Astrocyte (in vitro differentiated cells and primary cell): ENCODE data around the gene HBG2. TPM values are rescaled to one million over a fixed set of nuclear protein-coding genes. Genes with fewer than 3 reads are reported as not detected.

ENCODE experiments used
- DNase-seq: peaks from one replicate; pipeline ENCODE4 v3.0.0-alpha.2; 2010; ENCODE audit warnings: low read depth
- FAIRE-seq: peaks from 2 replicates; lab custom pipeline; 2011; peaks lifted over from hg19 to GRCh38; lab: Jason Lieb, UNC
- H2AFZ ChIP-seq: 2 replicates; pipeline ENCODE4 v1.6.0; 2012; ENCODE audit warnings: low read depth, low read length, inconsistent platforms
- H3K27ac ChIP-seq: 2 replicates; pipeline ENCODE4 v1.5.1; 2011; ENCODE audit warnings: low read depth, low read length, inconsistent platforms
- H3K27me3 ChIP-seq: 2 replicates; pipeline ENCODE4 v1.6.0; 2011; ENCODE audit warnings: low read length, inconsistent platforms; ENCODE audit not compliant: insufficient read depth
- H3K36me3 ChIP-seq: 2 replicates; pipeline ENCODE4 v1.5.1; 2011; ENCODE audit warnings: low read length, inconsistent platforms; ENCODE audit not compliant: insufficient read depth
- H3K4me1 ChIP-seq: 2 replicates; pipeline ENCODE4 v1.5.1; 2011; ENCODE audit warnings: low read length, inconsistent platforms; ENCODE audit not compliant: insufficient read depth
- H3K4me2 ChIP-seq: 2 replicates; pipeline ENCODE4 v1.6.0; 2012; ENCODE audit warnings: low read length, inconsistent platforms
- H3K4me3 ChIP-seq: 2 replicates; pipeline ENCODE4 v1.5.1; 2011; ENCODE audit warnings: low read depth, mild to moderate bottlenecking, low read length, inconsistent platforms; ENCODE audit not compliant: insufficient read depth
- H3K79me2 ChIP-seq: 2 replicates; pipeline ENCODE4 v1.6.0; 2012; ENCODE audit warnings: mild to moderate bottlenecking, low read length, inconsistent platforms; ENCODE audit not compliant: insufficient read depth
- H3K9ac ChIP-seq: 2 replicates; pipeline ENCODE4 v1.6.0; 2012; ENCODE audit warnings: mild to moderate bottlenecking, low read length, inconsistent platforms
- H3K9me3 ChIP-seq: 2 replicates; pipeline ENCODE4 v1.5.1; 2012; ENCODE audit warnings: low read depth, mild to moderate bottlenecking, low read length, inconsistent platforms; ENCODE audit not compliant: insufficient read depth
- H4K20me1 ChIP-seq: 2 replicates; pipeline ENCODE4 v1.6.0; 2012; ENCODE audit warnings: low read length, inconsistent platforms; ENCODE audit not compliant: insufficient read depth
- H3K27ac Mint-ChIP-seq: one replicate; pipeline ENCODE4 v1.8.0; 2021; ENCODE audit warnings: mild to moderate bottlenecking, mixed read lengths; ENCODE audit not compliant: unreplicated experiment
- H3K27me3 Mint-ChIP-seq: one replicate; pipeline ENCODE4 v1.8.0; 2021; ENCODE audit warnings: low read depth, mixed read lengths; ENCODE audit not compliant: unreplicated experiment
- H3K36me3 Mint-ChIP-seq: one replicate; pipeline ENCODE4 v1.8.0; 2021; ENCODE audit warnings: low read depth, mixed read lengths; ENCODE audit not compliant: unreplicated experiment
- H3K4me1 Mint-ChIP-seq: one replicate; pipeline ENCODE4 v1.8.0; 2021; ENCODE audit warnings: low read depth, mixed read lengths; ENCODE audit not compliant: unreplicated experiment
- H3K4me3 Mint-ChIP-seq: one replicate; pipeline ENCODE4 v1.8.0; 2021; ENCODE audit warnings: mild to moderate bottlenecking, moderate library complexity, mixed read lengths; ENCODE audit not compliant: unreplicated experiment
- H3K9me3 Mint-ChIP-seq: one replicate; pipeline ENCODE4 v1.8.0; 2021; ENCODE audit warnings: mild to moderate bottlenecking, mixed read lengths; ENCODE audit not compliant: unreplicated experiment
- CTCF ChIP-seq: IDR thresholded peaks from 2 replicates; pipeline ENCODE4 v1.5.1; 2011; ENCODE audit warnings: low read depth, mild to moderate bottlenecking, inconsistent platforms, low read length, moderate library complexity; ENCODE audit not compliant: insufficient read depth
- EZH2 ChIP-seq: IDR thresholded peaks from 2 replicates; pipeline ENCODE4 v1.6.1; 2012; ENCODE audit warnings: mild to moderate bottlenecking, low read length, inconsistent platforms; ENCODE audit not compliant: insufficient read depth
- total RNA-seq: library from RNA; stranded (reverse); gene quantifications from 2 replicates; pipeline ENCODE4 v1.2.1, GENCODE V29; 2021

HBG2 gene
- total RNA-seq, 1 donor from 2014 or later = not detected

- no peaks in the 10 kb centered on the region for H3K9me3 Mint-ChIP-seq
- Histone ChIP-seq H3K79me2 (no peaks in the 10 kb centered on the region), H3K27me3 (no peaks in the 10 kb centered on the region), H3K4me3 (no peak overlapping the region), H3K9ac (no peak overlapping the region), H3K27ac (no peak overlapping the region), H4K20me1 (no peaks in the 10 kb centered on the region), H2AFZ (no peak overlapping the region), H3K9me3 (no peaks in the 10 kb centered on the region), H3K4me1 (no peaks in the 10 kb centered on the region), H3K4me2 (no peak overlapping the region), H3K36me3 (no peaks in the 10 kb centered on the region)
- DNase-seq = no peak
- H3K4me1 Mint-ChIP-seq = peaks cover 6% of the 10 kb centered on the region
- no peaks in the 10 kb centered on the region for H3K36me3 Mint-ChIP-seq
- H3K4me3 Mint-ChIP-seq = no peak overlapping the region
- peaks cover 1% of the 10 kb centered on the region for H3K27me3 Mint-ChIP-seq
- H3K27ac Mint-ChIP-seq = no peak overlapping the region
- TF ChIP-seq CTCF (no peak), EZH2 (no peak)
- no peak for FAIRE-seq
Observed at GRCh38 chr11:5235364-5236095, 19.1 kb downstream of the HBG2 start.

- no peaks in the 10 kb centered on the region for H3K4me1 ChIP-seq
- TF ChIP-seq CTCF = no peak
- TF ChIP-seq EZH2 = no peak
- H3K4me3 Mint-ChIP-seq = no peak within 1 kb of the TSS
- H3K27me3 Mint-ChIP-seq = peaks cover 1% of the 10 kb centered on the region
- H3K9ac ChIP-seq = no peak within 1 kb of the TSS
- no peak within 1 kb of the TSS for H3K27ac Mint-ChIP-seq
- H3K27me3 ChIP-seq = no peaks in the 10 kb centered on the region
- no peaks in the 10 kb centered on the region for H3K9me3 Mint-ChIP-seq
- H3K79me2 ChIP-seq = no peaks in the 10 kb centered on the region
- no peaks in the 10 kb centered on the region for H4K20me1 ChIP-seq
- H2AFZ ChIP-seq = no peak within 1 kb of the TSS
- no peaks in the 10 kb centered on the region for H3K9me3 ChIP-seq
- FAIRE-seq (no peak), DNase-seq (peak; percentile 52)
- no peaks in the 10 kb centered on the region for H3K36me3 ChIP-seq
- H3K27ac ChIP-seq = no peak within 1 kb of the TSS
- H3K4me3 ChIP-seq = no peak within 1 kb of the TSS
- peaks cover 6% of the 10 kb centered on the region for H3K4me1 Mint-ChIP-seq
- no peak within 1 kb of the TSS for H3K4me2 ChIP-seq
- no peaks in the 10 kb centered on the region for H3K36me3 Mint-ChIP-seq
Observed at GRCh38 chr11:5234381-5234834, 20.2 kb downstream of the HBG2 start, which contains the start of gene HBD. TSS of gene HBD (minus strand) at chr11:5234483. CDS start at chr11:5234433, 50 bp downstream.

GRCh38 chr11:5233307-5233706 lies 21.3 kb downstream of the HBG2 start:
- H3K4me3 ChIP-seq = no peak overlapping the region
- H3K27me3 ChIP-seq = no peaks in the 10 kb centered on the region
- no peaks in the 10 kb centered on the region for H3K36me3 ChIP-seq
- no peaks in the 10 kb centered on the region for H4K20me1 ChIP-seq
- peaks cover 1% of the 10 kb centered on the region for H3K27me3 Mint-ChIP-seq
- no peaks in the 10 kb centered on the region for H3K9me3 ChIP-seq
- H3K4me2 ChIP-seq = no peak overlapping the region
- peaks cover 6% of the 10 kb centered on the region for H3K4me1 Mint-ChIP-seq
- no peak overlapping the region for H2AFZ ChIP-seq
- FAIRE-seq = no peak
- H3K27ac Mint-ChIP-seq = no peak overlapping the region
- H3K9ac ChIP-seq = no peak overlapping the region
- no peaks in the 10 kb centered on the region for H3K79me2 ChIP-seq
- H3K27ac ChIP-seq = no peak overlapping the region
- TF ChIP-seq EZH2 (no peak), CTCF (no peak)
- H3K4me1 ChIP-seq = no peaks in the 10 kb centered on the region
- no peaks in the 10 kb centered on the region for H3K36me3 Mint-ChIP-seq
- DNase-seq = no peak
- H3K9me3 Mint-ChIP-seq = no peaks in the 10 kb centered on the region
- no peak overlapping the region for H3K4me3 Mint-ChIP-seq
